GM12878 (cell line): ENCODE results near the gene CCDC57. TPM values are rescaled to one million over a fixed set of nuclear protein-coding genes. Genes with fewer than 3 reads are reported as not detected.

Experiments
- ATAC-seq: fragments of 200-7000 bp; cut with Tn5 transposase; 3 replicates; pipeline ENCODE4 v1.9.1; 2020; ENCODE audit warnings: mild to moderate bottlenecking, moderate library complexity
- BruUV-seq: library from RNA; stranded (reverse); fragments of 400-500 nt; replicated peaks from 2 replicates; lab custom pipeline; 2021; lab: Mats Ljungman, UMichigan
- CTCF ChIA-PET: fragments of 300-600 bp; sonication (Branson Sonifier 250); formaldehyde crosslinking; extraction: SDS; loops from one replicate; lab custom pipeline; 2021; ENCODE audit warnings: inconsistent platforms; lab: Yijun Ruan, JAX
- POLR2A ChIA-PET: fragments of 350-600 bp; formaldehyde crosslinking; extraction: SDS; loops from one replicate; lab custom pipeline; 2021; ENCODE audit warnings: inconsistent platforms; lab: Charles Lee
- RAD21 ChIA-PET: fragments of 300-600 bp; sonication (Branson Sonifier 250); formaldehyde crosslinking; loops from one replicate; lab custom pipeline; 2023; ENCODE audit warnings: antibody characterized with exemption; ENCODE audit not compliant: unreplicated experiment; lab: Charles Lee
- SMC1A ChIA-PET: fragments of 300-600 bp; sonication (Branson Sonifier 250); formaldehyde crosslinking; loops from one replicate; lab custom pipeline; 2023; ENCODE audit not compliant: unreplicated experiment, uncharacterized antibody; lab: Charles Lee
- DNase-seq: peaks from one replicate; pipeline ENCODE4 v3.0.0-alpha.2; 2011; ENCODE audit warnings: low read depth, low spot score
- FAIRE-seq: peaks from 3 replicates; lab custom pipeline; 2011; peaks lifted over from hg19 to GRCh38; lab: Jason Lieb, UNC
- H2AFZ ChIP-seq: 2 replicates; pipeline ENCODE4 v1.6.0; 2011; ENCODE audit warnings: low read depth, low read length, control low read depth; ENCODE audit not compliant: control insufficient read depth
- H3K27ac ChIP-seq: 2 replicates; pipeline ENCODE4 v1.5.1; 2011; ENCODE audit warnings: control low read depth; ENCODE audit not compliant: control insufficient read depth, insufficient read depth
- H3K27me3 ChIP-seq, 2 experiments: replicated peaks in 1 of 2; 2 replicates each; pipeline versions ENCODE4 v1.6.0 to v1.6.1; 2011; ENCODE audit warnings: low read length in 1 of 2; ENCODE audit not compliant: control insufficient read depth in 2 of 2, insufficient read depth in 2 of 2
- H3K36me3 ChIP-seq, 2 experiments: 2 replicates each; pipeline ENCODE4 v1.5.1; 2011; ENCODE audit warnings: low read length in 1 of 2; ENCODE audit not compliant: control insufficient read depth in 2 of 2, insufficient read depth in 2 of 2
- H3K4me1 ChIP-seq: 2 replicates; pipeline ENCODE4 v1.6.1; 2011; ENCODE audit warnings: mild to moderate bottlenecking, low read length, moderate library complexity, mixed read lengths; ENCODE audit not compliant: control insufficient read depth, insufficient read depth
- H3K4me2 ChIP-seq: 2 replicates; pipeline ENCODE4 v1.6.0; 2011; ENCODE audit warnings: control low read depth; ENCODE audit not compliant: control insufficient read depth, insufficient read depth
- H3K4me3 ChIP-seq: fragments of 200-600 bp; sonication (generic); 2 replicates; pipeline ENCODE4 v1.5.1; 2016
- H3K79me2 ChIP-seq: 2 replicates; pipeline ENCODE4 v1.6.0; 2011; ENCODE audit warnings: low read length; ENCODE audit not compliant: control insufficient read depth, insufficient read depth
- H3K9ac ChIP-seq: 2 replicates; pipeline ENCODE4 v1.8.0; 2011; ENCODE audit warnings: low read length, control low read depth, mixed read lengths; ENCODE audit not compliant: control insufficient read depth, insufficient read depth
- H3K9me3 ChIP-seq: replicated peaks from 3 replicates; pipeline ENCODE4 v1.5.1; 2011; ENCODE audit warnings: mild to moderate bottlenecking, low read length; ENCODE audit not compliant: control insufficient read depth, insufficient read depth
- H4K20me1 ChIP-seq: 2 replicates; pipeline ENCODE4 v1.6.0; 2011; ENCODE audit not compliant: control insufficient read depth, insufficient read depth
- ASH2L ChIP-seq: fragments of 300-600, 200-600 bp; sonication (generic); IDR thresholded peaks from 2 replicates; pipeline ENCODE4 v1.6.1; 2017; ENCODE audit warnings: low read depth, mild to moderate bottlenecking, borderline replicate concordance
- ATF3 ChIP-seq: IDR thresholded peaks from 2 replicates; pipeline ENCODE4 v1.6.1; 2011; ENCODE audit warnings: low read depth, mild to moderate bottlenecking, low read length, moderate library complexity, borderline replicate concordance; ENCODE audit errors: extremely low read depth
- BCL3 ChIP-seq: IDR thresholded peaks from 2 replicates; pipeline ENCODE4 v1.6.1; 2011; ENCODE audit warnings: borderline replicate concordance, low read depth, mild to moderate bottlenecking, moderate library complexity, low read length; ENCODE audit not compliant: insufficient read depth, poor library complexity, severe bottlenecking
- CBX3 ChIP-seq: fragments of 200-600 bp; sonication (generic); IDR thresholded peaks from 2 replicates; pipeline ENCODE4 v1.6.1; 2016; ENCODE audit warnings: low read depth, borderline replicate concordance
- CREB1 ChIP-seq: IDR thresholded peaks from 2 replicates; pipeline ENCODE4 v1.6.1; 2012; ENCODE audit warnings: low read depth, mild to moderate bottlenecking, inconsistent platforms
- ELK1 ChIP-seq: IDR thresholded peaks from 2 replicates; pipeline ENCODE4 v1.6.1; 2012; ENCODE audit warnings: low read depth, low read length, improper control_type of control experiment
- JUND ChIP-seq: IDR thresholded peaks from 2 replicates; pipeline ENCODE4 v1.6.1; 2012; ENCODE audit warnings: low read depth, mild to moderate bottlenecking, low read length, improper control_type of control experiment, moderate library complexity
- KAT2A ChIP-seq: conservative IDR thresholded peaks from 2 replicates; pipeline ENCODE4 v1.6.1; 2011; ENCODE audit warnings: low read depth, low read length; ENCODE audit not compliant: control insufficient read depth
- MTA3 ChIP-seq: IDR thresholded peaks from 2 replicates; pipeline ENCODE4 v1.6.1; 2012; ENCODE audit warnings: low read length, inconsistent platforms, borderline replicate concordance
- MXI1 ChIP-seq: fragments of 150-350 bp; IDR thresholded peaks from 2 replicates; pipeline ENCODE4 v1.6.1; 2011; ENCODE audit warnings: low read depth, mild to moderate bottlenecking, inconsistent platforms, low read length, improper control_type of control experiment
- NKRF ChIP-seq: fragments of 450-650 bp; conservative IDR thresholded peaks from 2 replicates; pipeline ENCODE4 v1.6.1; 2017; ENCODE audit warnings: mild to moderate bottlenecking, moderate library complexity
- SKIL ChIP-seq: fragments of 450-650 bp; IDR thresholded peaks from 2 replicates; pipeline ENCODE4 v1.6.1; 2017; ENCODE audit warnings: mild to moderate bottlenecking, low read depth, inconsistent platforms; ENCODE audit not compliant: poor library complexity, severe bottlenecking
- SMAD5 ChIP-seq: IDR thresholded peaks from 2 replicates; pipeline ENCODE4 v1.6.1; 2016; ENCODE audit warnings: antibody characterized with exemption, low read depth
- SMARCA5 ChIP-seq: fragments of 450-650 bp; IDR thresholded peaks from 2 replicates; pipeline ENCODE4 v1.6.1; 2017; ENCODE audit warnings: mild to moderate bottlenecking
- TCF12 ChIP-seq: IDR thresholded peaks from 2 replicates; pipeline ENCODE4 v1.6.1; 2011; ENCODE audit warnings: low read depth, mild to moderate bottlenecking, low read length
- YY1 ChIP-seq: IDR thresholded peaks from 2 replicates; pipeline ENCODE4 v1.6.1; 2011; ENCODE audit warnings: low read depth, mild to moderate bottlenecking, low read length
- WGBS: methylation state at CpG from one replicate; pipeline ENCODE4 v1.1.6; 2016; ENCODE audit warnings: low lambda C conversion rate; ENCODE audit not compliant: insufficient replicate concordance, insufficient coverage; ENCODE audit errors: missing lambda C conversion rate; 5-methylcytosine and 5-hydroxymethylcytosine counted together
- in situ Hi-C: fragments of 300-500 bp; cut with MboI; formaldehyde crosslinking; loops from 9 replicates; pipeline ENCODE4 v1.14.3; 2018; ENCODE audit warnings: mixed read lengths
- intact Hi-C: fragments of 100-400 bp; cut with micrococcal nuclease; formaldehyde crosslinking; loops from one replicate; pipeline ENCODE4 v1.14.2; 2022; ENCODE audit not compliant: unreplicated experiment
- polyA plus RNA-seq, 11 experiments: library from polyadenylated mRNA; depleted of rRNA in 4 of 11; unstranded in 6 of 11; stranded (reverse) in 5 of 11; fragments of >200 nt; fragmentation: Nextera tagmentation in 4 of 11; fragmentation: Illumina TruSeq in 1 of 11; extraction: Ambion mirVana in 4 of 11; extraction: Trizol in 1 of 11; gene quantifications; 1 replicate in 1 of 11; 2 replicates in 10 of 11; pipeline versions ENCODE4 v1.2.1 to v1.2.3, GENCODE V29; 2011 to 2016; ENCODE audit warnings: inconsistent platforms in 2 of 11, missing spikeins in 2 of 11, low read depth in 1 of 11
- total RNA-seq, 4 experiments: library from RNA; depleted of rRNA in 3 of 4; stranded (reverse); fragments of >200 nt in 3 of 4; fragmentation: Illumina TruSeq in 1 of 4; extraction: Trizol in 1 of 4; gene quantifications; 2 replicates each; pipeline versions ENCODE4 v1.2.1 to v1.2.3, GENCODE V29; 2013 to 2021

CCDC57 gene
- total and polyA plus RNA-seq, 10 of the 15 experiments (the other 5 are each of a cell fraction or from before 2014, with no cell fraction given) = 5.4 to 123 (median 45.8) TPM

GRCh38 chr17:82114872-82115271, 97.8 kb downstream of the CCDC57 start:
- Histone ChIP-seq H3K4me2 (no peak overlapping the region), H3K27ac (no peak overlapping the region), H3K4me3 (no peak overlapping the region), H3K27me3 (no peaks in the 10 kb centered on the region), H4K20me1 (no peaks in the 10 kb centered on the region), H3K9me3 (no peaks in the 10 kb centered on the region), H3K36me3 (no peaks in the 10 kb centered on the region), H3K79me2 (no peaks in the 10 kb centered on the region), H2AFZ (no peak overlapping the region), H3K9ac (no peak overlapping the region), H3K4me1 (no peaks in the 10 kb centered on the region)
- no peak for DNase-seq
- TF ChIP-seq KAT2A = no peak
- no peak for TF ChIP-seq ASH2L
- no peak for TF ChIP-seq SMAD5
- no peak for TF ChIP-seq SKIL
- TF ChIP-seq ATF3 = no peak
- TF ChIP-seq MTA3 = no peak
- no peak for TF ChIP-seq CREB1
- TF ChIP-seq MXI1 = no peak
- TF ChIP-seq TCF12 = no peak
- no peak for TF ChIP-seq YY1
- no peak for TF ChIP-seq CBX3
- TF ChIP-seq JUND = no peak
- TF ChIP-seq BCL3 = no peak
- TF ChIP-seq ELK1 = no peak
- no peak for TF ChIP-seq SMARCA5
- TF ChIP-seq NKRF = no peak
- 79% methylated on average over 9 of the region's 9 CpGs for WGBS
- BruUV-seq = no TSS peak
- ChIA-PET POLR2A (interaction anchor here (0.6 kb wide), 1 partner anchor 15 kb away, joined by 8 read pairs; no protein-coding TSS in a partner anchor), CTCF (no interaction called here), RAD21 (no interaction called here), SMC1A (interaction anchor here (1.6 kb wide), 1 partner anchor 39 kb away, joined by 3 read pairs; no protein-coding TSS in a partner anchor)
- intact Hi-C loops (no loop called here), in situ Hi-C loops (no loop called here)
- ATAC-seq = no peak
- FAIRE-seq = no peak
